Bronchial epithelial cell (primary cell): ENCODE data around the gene FBXW7. TPM values are rescaled to one million over a fixed set of nuclear protein-coding genes. Genes with fewer than 3 reads are reported as not detected.

Source experiments
- DNase-seq: peaks from one replicate; pipeline ENCODE4 v3.0.0-alpha.2; 2010; ENCODE audit warnings: low read depth
- FAIRE-seq: peaks from 2 replicates; lab custom pipeline; 2011; peaks lifted over from hg19 to GRCh38; lab: Jason Lieb, UNC
- H3K27me3 ChIP-seq: 2 replicates; pipeline ENCODE4 v1.5.1; 2011; ENCODE audit warnings: low read length; ENCODE audit not compliant: control insufficient read depth, insufficient read depth
- H3K36me3 ChIP-seq: 2 replicates; pipeline ENCODE4 v1.5.1; 2011; ENCODE audit warnings: low read length; ENCODE audit not compliant: control insufficient read depth, insufficient read depth
- H3K4me3 ChIP-seq: 2 replicates; pipeline ENCODE4 v1.5.1; 2011; ENCODE audit warnings: mild to moderate bottlenecking, low read depth, low read length, control low read depth
- total RNA-seq: library from RNA; depleted of rRNA; stranded (reverse); fragments of >200 nt; gene quantifications from 2 replicates; pipeline ENCODE4 v1.2.1, GENCODE V29; 2014
- TF ChIP-seq, protein P1 (sequence below): IDR thresholded peaks from 2 replicates; pipeline ENCODE4 v1.5.1; 2011; ENCODE audit warnings: mild to moderate bottlenecking, moderate library complexity, low read length, control low read depth, inconsistent platforms; ENCODE audit not compliant: insufficient read depth, severe bottlenecking

The FBXW7 gene
- total RNA-seq, 1 donor from 2014 or later = 145 TPM

DNA sequence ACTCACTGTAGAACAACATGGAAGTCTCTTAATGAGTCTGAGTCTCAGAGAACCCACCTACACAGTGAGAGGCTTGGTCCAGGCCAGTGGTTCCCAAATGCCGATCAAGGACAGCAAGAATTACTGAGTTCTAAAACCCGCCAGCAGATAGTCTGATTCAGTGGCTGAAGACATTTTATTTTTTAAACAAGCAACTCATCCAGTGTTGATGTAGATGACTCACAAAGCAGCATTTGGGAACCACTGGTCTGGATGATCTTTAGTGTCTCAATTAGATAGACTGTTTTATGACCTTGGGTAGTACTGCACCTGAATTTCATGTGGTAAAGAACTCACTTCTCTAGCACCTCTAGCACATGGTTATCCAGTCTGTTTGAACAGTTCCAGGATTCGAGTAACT, 193.6 kb downstream of the FBXW7 start:
- FAIRE-seq (no peak), DNase-seq (no peak)
- no peaks in the 10 kb centered on the region for H3K27me3 ChIP-seq
- no peak overlapping the region for H3K4me3 ChIP-seq
- peaks cover 9% of the 10 kb centered on the region for H3K36me3 ChIP-seq
- TF ChIP-seq, protein P1, sequence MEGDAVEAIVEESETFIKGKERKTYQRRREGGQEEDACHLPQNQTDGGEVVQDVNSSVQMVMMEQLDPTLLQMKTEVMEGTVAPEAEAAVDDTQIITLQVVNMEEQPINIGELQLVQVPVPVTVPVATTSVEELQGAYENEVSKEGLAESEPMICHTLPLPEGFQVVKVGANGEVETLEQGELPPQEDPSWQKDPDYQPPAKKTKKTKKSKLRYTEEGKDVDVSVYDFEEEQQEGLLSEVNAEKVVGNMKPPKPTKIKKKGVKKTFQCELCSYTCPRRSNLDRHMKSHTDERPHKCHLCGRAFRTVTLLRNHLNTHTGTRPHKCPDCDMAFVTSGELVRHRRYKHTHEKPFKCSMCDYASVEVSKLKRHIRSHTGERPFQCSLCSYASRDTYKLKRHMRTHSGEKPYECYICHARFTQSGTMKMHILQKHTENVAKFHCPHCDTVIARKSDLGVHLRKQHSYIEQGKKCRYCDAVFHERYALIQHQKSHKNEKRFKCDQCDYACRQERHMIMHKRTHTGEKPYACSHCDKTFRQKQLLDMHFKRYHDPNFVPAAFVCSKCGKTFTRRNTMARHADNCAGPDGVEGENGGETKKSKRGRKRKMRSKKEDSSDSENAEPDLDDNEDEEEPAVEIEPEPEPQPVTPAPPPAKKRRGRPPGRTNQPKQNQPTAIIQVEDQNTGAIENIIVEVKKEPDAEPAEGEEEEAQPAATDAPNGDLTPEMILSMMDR = no peak

DNA sequence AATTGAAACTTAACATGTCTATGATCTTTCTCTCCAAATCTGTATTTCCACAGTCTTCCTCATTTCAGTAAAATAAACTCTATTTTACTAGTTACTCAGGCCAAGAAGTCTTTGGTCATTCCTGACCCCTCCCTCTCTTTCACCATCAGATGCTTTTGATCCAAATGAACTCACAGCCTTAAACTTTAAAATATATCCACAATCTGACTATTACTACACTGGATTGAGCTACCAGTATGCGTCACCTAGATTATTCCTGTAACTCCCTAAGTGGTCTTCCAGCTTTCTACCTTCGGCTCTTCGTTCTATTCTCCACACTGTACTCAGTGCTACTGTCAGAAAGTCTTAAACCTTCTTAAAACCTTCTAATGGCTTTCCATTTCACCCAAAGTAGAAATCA, 195.1 kb downstream of the FBXW7 start:
- TF ChIP-seq, protein P1 = no peak
- Histone ChIP-seq H3K27me3 (no peaks in the 10 kb centered on the region), H3K4me3 (no peak overlapping the region), H3K36me3 (peaks cover 5% of the 10 kb centered on the region)
- FAIRE-seq (no peak), DNase-seq (no peak)

GRCh38 chr4:152339576-152339975, 196.3 kb downstream of the FBXW7 start:
- no peak for DNase-seq
- H3K27me3 ChIP-seq = no peaks in the 10 kb centered on the region
- no peak overlapping the region for H3K4me3 ChIP-seq
- FAIRE-seq = no peak
- TF ChIP-seq, protein P1 = no peak
- H3K36me3 ChIP-seq = peaks cover 5% of the 10 kb centered on the region

DNA sequence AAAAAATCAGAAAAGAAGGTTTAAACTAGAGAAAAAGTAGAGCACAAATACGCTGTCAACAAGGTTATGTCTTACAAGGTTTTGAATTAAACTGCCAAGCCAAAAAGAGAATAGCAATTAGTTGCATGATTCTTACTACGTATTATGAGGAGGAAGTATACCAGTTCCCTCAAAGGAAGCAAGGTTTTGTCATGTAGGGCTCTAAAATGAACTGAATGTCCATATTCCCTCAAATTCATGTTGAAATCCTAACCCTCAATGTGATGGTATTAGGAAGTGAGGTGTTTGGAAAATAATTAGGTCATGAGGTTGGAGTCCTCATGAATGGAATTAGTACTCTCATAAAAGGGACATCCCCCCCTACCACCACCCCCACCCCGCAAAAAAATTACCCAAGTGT, 201.0 kb downstream of the FBXW7 start:
- TF ChIP-seq, protein P1 = no peak
- no peak for DNase-seq
- H3K27me3 ChIP-seq = no peaks in the 10 kb centered on the region
- FAIRE-seq = no peak
- peaks cover 3% of the 10 kb centered on the region for H3K36me3 ChIP-seq
- H3K4me3 ChIP-seq = no peak overlapping the region

DNA sequence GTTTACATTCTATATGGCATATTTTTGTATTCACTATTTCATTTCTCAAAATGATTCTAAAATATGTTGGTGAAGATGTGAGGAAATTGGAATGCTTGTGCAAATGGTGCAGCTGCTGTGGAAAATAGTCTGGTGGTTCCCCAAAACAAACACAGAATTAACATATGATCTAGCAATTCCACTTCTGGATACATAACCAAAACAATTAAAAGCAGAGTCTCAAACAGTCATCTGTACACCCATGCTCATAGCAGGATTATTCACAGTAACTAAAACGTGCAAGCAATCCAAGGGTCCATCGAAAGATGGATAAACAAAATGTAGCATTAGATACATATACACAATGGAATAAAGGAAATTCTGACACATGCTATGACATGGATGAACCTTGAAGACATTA, 204.8 kb downstream of the FBXW7 start:
- Histone ChIP-seq H3K27me3 (no peaks in the 10 kb centered on the region), H3K36me3 (peaks cover 1% of the 10 kb centered on the region), H3K4me3 (no peak overlapping the region)
- TF ChIP-seq, protein P1 = no peak
- DNase-seq (no peak), FAIRE-seq (no peak)

DNA sequence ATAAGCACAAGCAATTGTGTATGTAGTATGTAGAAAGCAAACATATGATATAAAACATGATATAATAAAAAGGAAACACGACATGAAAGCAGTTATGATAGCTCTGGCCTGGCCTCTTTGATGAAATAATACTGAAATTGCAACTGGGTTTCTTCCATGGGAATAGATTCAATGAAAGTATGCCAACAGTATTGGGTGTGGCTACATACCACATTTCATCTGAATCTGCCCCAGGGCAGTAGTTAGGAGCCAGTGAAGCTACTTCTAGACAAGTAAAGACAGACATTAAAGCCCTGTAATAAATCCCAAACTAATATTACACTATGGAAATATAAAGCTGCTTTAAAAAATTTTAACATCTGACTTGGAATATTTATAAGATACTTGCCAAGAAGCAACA, 207.3 kb downstream of the FBXW7 start:
- FAIRE-seq = no peak

More for the DNA sequence above, 207.3 kb downstream of the FBXW7 start:
- TF ChIP-seq, protein P1 = no peak
- Histone ChIP-seq H3K36me3 (peaks cover 1% of the 10 kb centered on the region), H3K4me3 (no peak overlapping the region), H3K27me3 (no peaks in the 10 kb centered on the region)
- peak; percentile 95 for DNase-seq
